Astrocyte (in vitro differentiated cells and primary cell): ENCODE measurements around the gene CA4. TPM values are rescaled to one million over a fixed set of nuclear protein-coding genes. Genes with fewer than 3 reads are reported as not detected.
"Not testable (repeated sequence)": the region's sequence is repeated elsewhere in the genome, so short reads cannot be mapped to it uniquely, and the experiment has no call there.

ENCODE experiments used
- DNase-seq: peaks from one replicate; pipeline ENCODE4 v3.0.0-alpha.2; 2010; ENCODE audit warnings: low read depth
- FAIRE-seq: peaks from 2 replicates; lab custom pipeline; 2011; peaks lifted over from hg19 to GRCh38; lab: Jason Lieb, UNC
- H2AFZ ChIP-seq: 2 replicates; pipeline ENCODE4 v1.6.0; 2012; ENCODE audit warnings: low read depth, low read length, inconsistent platforms
- H3K27ac ChIP-seq: 2 replicates; pipeline ENCODE4 v1.5.1; 2011; ENCODE audit warnings: low read depth, low read length, inconsistent platforms
- H3K27me3 ChIP-seq: 2 replicates; pipeline ENCODE4 v1.6.0; 2011; ENCODE audit warnings: low read length, inconsistent platforms; ENCODE audit not compliant: insufficient read depth
- H3K36me3 ChIP-seq: 2 replicates; pipeline ENCODE4 v1.5.1; 2011; ENCODE audit warnings: low read length, inconsistent platforms; ENCODE audit not compliant: insufficient read depth
- H3K4me1 ChIP-seq: 2 replicates; pipeline ENCODE4 v1.5.1; 2011; ENCODE audit warnings: low read length, inconsistent platforms; ENCODE audit not compliant: insufficient read depth
- H3K4me2 ChIP-seq: 2 replicates; pipeline ENCODE4 v1.6.0; 2012; ENCODE audit warnings: low read length, inconsistent platforms
- H3K4me3 ChIP-seq: 2 replicates; pipeline ENCODE4 v1.5.1; 2011; ENCODE audit warnings: low read depth, mild to moderate bottlenecking, low read length, inconsistent platforms; ENCODE audit not compliant: insufficient read depth
- H3K79me2 ChIP-seq: 2 replicates; pipeline ENCODE4 v1.6.0; 2012; ENCODE audit warnings: mild to moderate bottlenecking, low read length, inconsistent platforms; ENCODE audit not compliant: insufficient read depth
- H3K9ac ChIP-seq: 2 replicates; pipeline ENCODE4 v1.6.0; 2012; ENCODE audit warnings: mild to moderate bottlenecking, low read length, inconsistent platforms
- H3K9me3 ChIP-seq: 2 replicates; pipeline ENCODE4 v1.5.1; 2012; ENCODE audit warnings: low read depth, mild to moderate bottlenecking, low read length, inconsistent platforms; ENCODE audit not compliant: insufficient read depth
- H4K20me1 ChIP-seq: 2 replicates; pipeline ENCODE4 v1.6.0; 2012; ENCODE audit warnings: low read length, inconsistent platforms; ENCODE audit not compliant: insufficient read depth
- H3K27ac Mint-ChIP-seq: one replicate; pipeline ENCODE4 v1.8.0; 2021; ENCODE audit warnings: mild to moderate bottlenecking, mixed read lengths; ENCODE audit not compliant: unreplicated experiment
- H3K27me3 Mint-ChIP-seq: one replicate; pipeline ENCODE4 v1.8.0; 2021; ENCODE audit warnings: low read depth, mixed read lengths; ENCODE audit not compliant: unreplicated experiment
- H3K36me3 Mint-ChIP-seq: one replicate; pipeline ENCODE4 v1.8.0; 2021; ENCODE audit warnings: low read depth, mixed read lengths; ENCODE audit not compliant: unreplicated experiment
- H3K4me1 Mint-ChIP-seq: one replicate; pipeline ENCODE4 v1.8.0; 2021; ENCODE audit warnings: low read depth, mixed read lengths; ENCODE audit not compliant: unreplicated experiment
- H3K4me3 Mint-ChIP-seq: one replicate; pipeline ENCODE4 v1.8.0; 2021; ENCODE audit warnings: mild to moderate bottlenecking, moderate library complexity, mixed read lengths; ENCODE audit not compliant: unreplicated experiment
- H3K9me3 Mint-ChIP-seq: one replicate; pipeline ENCODE4 v1.8.0; 2021; ENCODE audit warnings: mild to moderate bottlenecking, mixed read lengths; ENCODE audit not compliant: unreplicated experiment
- EZH2 ChIP-seq: IDR thresholded peaks from 2 replicates; pipeline ENCODE4 v1.6.1; 2012; ENCODE audit warnings: mild to moderate bottlenecking, low read length, inconsistent platforms; ENCODE audit not compliant: insufficient read depth
- total RNA-seq: library from RNA; stranded (reverse); gene quantifications from 2 replicates; pipeline ENCODE4 v1.2.1, GENCODE V29; 2021
- TF ChIP-seq, protein P1 (sequence below): IDR thresholded peaks from 2 replicates; pipeline ENCODE4 v1.5.1; 2011; ENCODE audit warnings: low read depth, mild to moderate bottlenecking, inconsistent platforms, low read length, moderate library complexity; ENCODE audit not compliant: insufficient read depth

CA4 gene
- total RNA-seq, 1 donor from 2014 or later = not detected

- FAIRE-seq = no peak
- H3K27ac ChIP-seq = no peak overlapping the region
- no peaks in the 10 kb centered on the region for H3K36me3 Mint-ChIP-seq
These were observed 42.1 kb upstream of the CA4 start for GRCh38 chr17:60107526-60108257.

DNA sequence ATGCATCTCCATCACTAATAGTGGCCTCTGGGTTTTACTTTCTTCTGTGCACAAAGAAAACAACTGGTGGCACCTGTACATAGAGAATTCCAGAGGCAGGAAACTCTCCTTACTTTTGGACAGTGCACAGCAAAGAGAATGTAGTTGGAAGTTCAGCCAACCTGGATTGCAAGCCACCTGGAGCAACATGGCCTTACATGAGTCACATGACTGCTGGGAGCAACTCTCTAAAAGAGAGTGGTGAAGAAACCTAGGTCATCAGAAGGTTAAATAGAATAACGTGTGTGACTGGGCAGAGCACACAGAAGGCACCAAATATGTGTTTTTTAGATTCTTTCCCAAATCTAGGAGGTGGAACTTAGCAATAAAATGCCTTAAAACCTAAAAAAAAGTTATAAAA lies 41.5 kb upstream of the CA4 start:
- H3K4me1 Mint-ChIP-seq = peaks cover 16% of the 10 kb centered on the region
- H3K4me2 ChIP-seq, H4K20me1 ChIP-seq, H3K9ac ChIP-seq, H3K27ac ChIP-seq, FAIRE-seq, H3K27ac Mint-ChIP-seq, H3K79me2 ChIP-seq, H3K9me3 ChIP-seq, H3K27me3 ChIP-seq, H3K4me3 Mint-ChIP-seq, H3K36me3 ChIP-seq, H3K27me3 Mint-ChIP-seq, H3K4me3 ChIP-seq, H2AFZ ChIP-seq, DNase-seq, H3K36me3 Mint-ChIP-seq, H3K9me3 Mint-ChIP-seq: not testable (repeated sequence)
- peaks cover 10% of the 10 kb centered on the region for H3K4me1 ChIP-seq

More at GRCh38 chr17:60107526-60108257, 42.1 kb upstream of the CA4 start:
- H3K4me2 ChIP-seq = no peak overlapping the region
- Mint-ChIP-seq H3K27ac (no peak overlapping the region), H3K9me3 (no peaks in the 10 kb centered on the region), H3K27me3 (peaks cover 9% of the 10 kb centered on the region), H3K4me3 (no peak overlapping the region), H3K4me1 (peaks cover 16% of the 10 kb centered on the region)
- no peaks in the 10 kb centered on the region for H3K79me2 ChIP-seq
- no peak for DNase-seq
- H3K27me3 ChIP-seq = no peaks in the 10 kb centered on the region
- H2AFZ ChIP-seq = no peak overlapping the region
- no peak for TF ChIP-seq EZH2
- TF ChIP-seq, protein P1, sequence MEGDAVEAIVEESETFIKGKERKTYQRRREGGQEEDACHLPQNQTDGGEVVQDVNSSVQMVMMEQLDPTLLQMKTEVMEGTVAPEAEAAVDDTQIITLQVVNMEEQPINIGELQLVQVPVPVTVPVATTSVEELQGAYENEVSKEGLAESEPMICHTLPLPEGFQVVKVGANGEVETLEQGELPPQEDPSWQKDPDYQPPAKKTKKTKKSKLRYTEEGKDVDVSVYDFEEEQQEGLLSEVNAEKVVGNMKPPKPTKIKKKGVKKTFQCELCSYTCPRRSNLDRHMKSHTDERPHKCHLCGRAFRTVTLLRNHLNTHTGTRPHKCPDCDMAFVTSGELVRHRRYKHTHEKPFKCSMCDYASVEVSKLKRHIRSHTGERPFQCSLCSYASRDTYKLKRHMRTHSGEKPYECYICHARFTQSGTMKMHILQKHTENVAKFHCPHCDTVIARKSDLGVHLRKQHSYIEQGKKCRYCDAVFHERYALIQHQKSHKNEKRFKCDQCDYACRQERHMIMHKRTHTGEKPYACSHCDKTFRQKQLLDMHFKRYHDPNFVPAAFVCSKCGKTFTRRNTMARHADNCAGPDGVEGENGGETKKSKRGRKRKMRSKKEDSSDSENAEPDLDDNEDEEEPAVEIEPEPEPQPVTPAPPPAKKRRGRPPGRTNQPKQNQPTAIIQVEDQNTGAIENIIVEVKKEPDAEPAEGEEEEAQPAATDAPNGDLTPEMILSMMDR = no peak
- no peaks in the 10 kb centered on the region for H3K36me3 ChIP-seq
- H3K9me3 ChIP-seq = no peaks in the 10 kb centered on the region
- no peak overlapping the region for H3K9ac ChIP-seq
- H3K4me1 ChIP-seq = peaks cover 11% of the 10 kb centered on the region
- no peak overlapping the region for H3K4me3 ChIP-seq
- H4K20me1 ChIP-seq = no peaks in the 10 kb centered on the region

DNA sequence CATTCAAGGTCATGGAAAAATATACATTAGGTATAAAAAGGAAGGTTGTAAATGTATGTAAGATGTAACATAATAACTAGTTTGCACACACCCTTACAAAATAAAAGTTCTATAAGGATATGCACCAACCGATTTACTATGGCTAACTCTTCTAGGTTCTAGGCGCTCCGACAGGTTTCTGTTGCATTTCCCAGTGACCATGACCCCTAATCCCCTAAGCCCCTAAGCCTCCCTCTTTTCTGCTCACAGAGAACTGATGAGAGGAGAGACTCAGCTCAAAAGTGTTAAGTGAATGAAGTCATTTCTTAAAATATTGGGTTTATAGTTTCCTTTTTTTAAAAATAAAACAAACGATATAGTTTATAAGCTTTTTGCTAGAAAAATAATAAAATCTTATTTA lies 41.1 kb upstream of the CA4 start:
- no peak overlapping the region for H3K9ac ChIP-seq
- no peak for DNase-seq

More for the DNA sequence above, 41.1 kb upstream of the CA4 start:
- no peaks in the 10 kb centered on the region for H3K36me3 ChIP-seq
- H3K36me3 Mint-ChIP-seq = no peaks in the 10 kb centered on the region
- H3K9me3 ChIP-seq = no peaks in the 10 kb centered on the region
- H3K9me3 Mint-ChIP-seq = no peaks in the 10 kb centered on the region
- H3K4me1 ChIP-seq = peaks cover 10% of the 10 kb centered on the region
- H2AFZ ChIP-seq = no peak overlapping the region
- H3K4me3 Mint-ChIP-seq = no peak overlapping the region
- H3K4me2 ChIP-seq = no peak overlapping the region
- H3K27ac Mint-ChIP-seq = no peak overlapping the region
- H4K20me1 ChIP-seq = no peaks in the 10 kb centered on the region
- no peak overlapping the region for H3K4me3 ChIP-seq
- no peak overlapping the region for H3K27ac ChIP-seq
- FAIRE-seq = no peak
- no peaks in the 10 kb centered on the region for H3K27me3 ChIP-seq
- peaks cover 16% of the 10 kb centered on the region for H3K4me1 Mint-ChIP-seq
- no peaks in the 10 kb centered on the region for H3K79me2 ChIP-seq
- peaks cover 9% of the 10 kb centered on the region for H3K27me3 Mint-ChIP-seq
- TF ChIP-seq EZH2 = no peak
- TF ChIP-seq, protein P1 = no peak
